H1 (cell line): ENCODE results near the gene SCN8A. TPM values are rescaled to one million over a fixed set of nuclear protein-coding genes. Genes with fewer than 3 reads are reported as not detected.

Experiments
- CTCF ChIA-PET: fragments of 300-600 bp; sonication (Branson Sonifier 250); formaldehyde crosslinking; loops from one replicate; lab custom pipeline; 2021; ENCODE audit not compliant: partially characterized antibody; lab: Charles Lee
- POLR2A ChIA-PET: fragments of 300-600 bp; sonication (Branson Sonifier 250); formaldehyde crosslinking; loops from one replicate; lab custom pipeline; 2021; ENCODE audit warnings: inconsistent platforms; ENCODE audit not compliant: partially characterized antibody; lab: Charles Lee
- DNase-seq, 2 experiments: peaks; one replicate each; pipeline versions ENCODE4 v3.0.0 to v3.0.0-alpha.2; 2010 to 2022; ENCODE audit warnings: low spot score in 2 of 2, low read depth in 1 of 2, mixed read lengths in 1 of 2
- FAIRE-seq: peaks from 2 replicates; lab custom pipeline; 2011; peaks lifted over from hg19 to GRCh38; lab: Jason Lieb, UNC
- H2AFZ ChIP-seq: 2 replicates; pipeline ENCODE4 v1.8.1; 2012; ENCODE audit warnings: low read length, inconsistent platforms
- H2AK5ac ChIP-seq: 2 replicates; pipeline ENCODE4 v1.6.1; 2013; ENCODE audit warnings: low read depth, low read length
- H2BK120ac ChIP-seq: replicated peaks from 2 replicates; pipeline ENCODE3; 2013; ENCODE audit warnings: low read depth, low read length, inconsistent platforms
- H2BK12ac ChIP-seq: 2 replicates; pipeline ENCODE4 v1.6.1; 2013; ENCODE audit warnings: low read depth, low read length
- H2BK15ac ChIP-seq: 2 replicates; pipeline ENCODE4 v1.6.1; 2013; ENCODE audit warnings: low read length
- H2BK20ac ChIP-seq: 2 replicates; pipeline ENCODE4 v1.6.1; 2013; ENCODE audit warnings: low read length
- H2BK5ac ChIP-seq: 2 replicates; pipeline ENCODE4 v1.6.1; 2013; ENCODE audit warnings: low read depth, low read length
- H3K14ac ChIP-seq: 2 replicates; pipeline ENCODE4 v1.6.1; 2013; ENCODE audit warnings: inconsistent platforms; ENCODE audit not compliant: insufficient read length
- H3K18ac ChIP-seq: 2 replicates; pipeline ENCODE4 v1.6.1; 2013; ENCODE audit warnings: low read length; ENCODE audit errors: extremely low read depth
- H3K23ac ChIP-seq: 2 replicates; pipeline ENCODE4 v1.6.1; 2013; ENCODE audit warnings: inconsistent platforms; ENCODE audit not compliant: insufficient read length
- H3K23me2 ChIP-seq: 2 replicates; pipeline ENCODE4 v1.6.1; 2013; ENCODE audit warnings: low read depth, low read length
- H3K27ac ChIP-seq: 2 replicates; pipeline ENCODE4 v1.6.1; 2011; ENCODE audit warnings: low read depth, low read length, inconsistent platforms
- H3K27me3 ChIP-seq, 4 experiments: replicated peaks in 1 of 4; 1 replicate in 1 of 4; 2 replicates in 3 of 4; pipeline versions ENCODE4 v1.6.1 to v1.8.1; 2011 to 2013; ENCODE audit warnings: low read length in 3 of 4, mild to moderate bottlenecking in 3 of 4, inconsistent platforms in 2 of 4, mixed read lengths in 2 of 4, moderate library complexity in 1 of 4; ENCODE audit not compliant: control insufficient read depth in 3 of 4, insufficient read depth in 3 of 4; ENCODE audit errors: extremely low read depth in 1 of 4
- H3K36me3 ChIP-seq, 4 experiments: 2 replicates each; pipeline versions ENCODE4 v1.6.1 to v1.8.1; 2011 to 2013; ENCODE audit warnings: mild to moderate bottlenecking in 4 of 4, low read length in 3 of 4, moderate library complexity in 2 of 4, control low read depth in 1 of 4, inconsistent platforms in 1 of 4; ENCODE audit not compliant: insufficient read depth in 4 of 4, control insufficient read depth in 2 of 4
- H3K4ac ChIP-seq: replicated peaks from 2 replicates; pipeline ENCODE3; 2013; ENCODE audit warnings: low read length, low read depth, mixed read lengths, inconsistent platforms; ENCODE audit not compliant: insufficient read length
- H3K4me1 ChIP-seq, 4 experiments: replicated peaks in 1 of 4; 1 replicate in 1 of 4; 2 replicates in 3 of 4; pipeline versions ENCODE4 v1.6.1 to v1.8.1; 2011 to 2013; ENCODE audit warnings: low read length in 3 of 4, inconsistent platforms in 2 of 4, mixed read lengths in 1 of 4; ENCODE audit not compliant: insufficient read depth in 4 of 4, control insufficient read depth in 3 of 4
- H3K4me2 ChIP-seq, 2 experiments: 2 replicates each; pipeline versions ENCODE4 v1.6.1 to v1.8.1; 2011 to 2013; ENCODE audit warnings: low read depth in 2 of 2, low read length in 2 of 2, control low read depth in 1 of 2, inconsistent platforms in 1 of 2, mild to moderate bottlenecking in 1 of 2; ENCODE audit not compliant: insufficient read depth in 1 of 2
- H3K4me3 ChIP-seq, 4 experiments: fragments of 200-600, 300-600 bp in 1 of 4; sonication (generic), shearing (Covaris generic), sonication (Bioruptor Twin) in 1 of 4; 2 replicates each; pipeline versions ENCODE4 v1.5.1 to v1.8.1; 2011 to 2016; ENCODE audit warnings: low read length in 4 of 4, low read depth in 3 of 4, control low read depth in 2 of 4, inconsistent platforms in 2 of 4, mild to moderate bottlenecking in 2 of 4, mixed read lengths in 1 of 4, moderate library complexity in 1 of 4; ENCODE audit not compliant: insufficient read depth in 2 of 4; ENCODE audit errors: extremely low read depth in 1 of 4
- H3K56ac ChIP-seq: replicated peaks from 2 replicates; pipeline ENCODE3; 2013; ENCODE audit warnings: low read depth, mild to moderate bottlenecking, mixed read lengths, low read length, inconsistent platforms; ENCODE audit not compliant: insufficient read length
- H3K79me1 ChIP-seq: 2 replicates; pipeline ENCODE4 v1.6.1; 2013; ENCODE audit warnings: low read depth, low read length, control low read depth
- H3K79me2 ChIP-seq, 2 experiments: 2 replicates each; pipeline versions ENCODE4 v1.6.1 to v1.8.1; 2012 to 2013; ENCODE audit warnings: low read length in 2 of 2, mild to moderate bottlenecking in 2 of 2, inconsistent platforms in 1 of 2; ENCODE audit not compliant: insufficient read depth in 2 of 2, control insufficient read depth in 1 of 2
- H3K9ac ChIP-seq, 4 experiments: replicated peaks in 1 of 4; 1 replicate in 1 of 4; 2 replicates in 3 of 4; pipeline versions ENCODE4 v1.6.1 to v1.8.1; 2011 to 2013; ENCODE audit warnings: low read depth in 3 of 4, low read length in 3 of 4, control low read depth in 2 of 4, mild to moderate bottlenecking in 2 of 4, moderate library complexity in 2 of 4, inconsistent platforms in 1 of 4; ENCODE audit errors: extremely low read depth in 1 of 4
- H3K9me3 ChIP-seq, 2 experiments: 2 replicates each; pipeline versions ENCODE4 v1.6.1 to v1.8.1; 2012 to 2013; ENCODE audit warnings: mild to moderate bottlenecking in 2 of 2, moderate library complexity in 2 of 2, control low read depth in 1 of 2, inconsistent platforms in 1 of 2, low read depth in 1 of 2, low read length in 1 of 2, mixed read lengths in 1 of 2; ENCODE audit not compliant: insufficient read depth in 2 of 2
- H4K20me1 ChIP-seq, 2 experiments: replicated peaks in 1 of 2; 2 replicates each; pipeline versions ENCODE3 to v1.8.1; 2011 to 2013; ENCODE audit warnings: inconsistent platforms in 2 of 2, low read length in 2 of 2, mild to moderate bottlenecking in 1 of 2; ENCODE audit not compliant: insufficient read depth in 2 of 2, control insufficient read depth in 1 of 2
- H4K5ac ChIP-seq: 2 replicates; pipeline ENCODE4 v1.6.1; 2013; ENCODE audit warnings: low read length, low read depth, mixed read lengths, inconsistent platforms; ENCODE audit not compliant: insufficient read length
- H4K8ac ChIP-seq: 2 replicates; pipeline ENCODE4 v1.8.0; 2013; ENCODE audit warnings: mild to moderate bottlenecking, moderate library complexity, low read length, inconsistent platforms; ENCODE audit not compliant: insufficient read depth; ENCODE audit errors: extremely low read depth
- H4K91ac ChIP-seq: replicated peaks from 2 replicates; pipeline ENCODE3; 2013; ENCODE audit warnings: low read length, mixed read lengths, inconsistent platforms; ENCODE audit not compliant: insufficient read length
- CHD2 ChIP-seq: IDR thresholded peaks from 2 replicates; pipeline ENCODE4 v1.6.1; 2012; ENCODE audit warnings: low read length, improper control_type of control experiment
- E2F6 ChIP-seq: IDR thresholded peaks from 2 replicates; pipeline ENCODE4 v1.6.1; 2012; ENCODE audit warnings: inconsistent platforms
- GABPA ChIP-seq: IDR thresholded peaks from 2 replicates; pipeline ENCODE4 v1.6.1; 2011; ENCODE audit warnings: mild to moderate bottlenecking, low read length, moderate library complexity, borderline replicate concordance; ENCODE audit not compliant: insufficient read depth
- GTF2F1 ChIP-seq: IDR thresholded peaks from 2 replicates; pipeline ENCODE4 v1.6.1; 2012; ENCODE audit warnings: low read depth, low read length, improper control_type of control experiment, borderline replicate concordance
- JUN ChIP-seq: IDR thresholded peaks from 2 replicates; pipeline ENCODE4 v1.6.1; 2011; ENCODE audit warnings: low read depth, mild to moderate bottlenecking, improper control_type of control experiment, low read length
- KDM5A ChIP-seq: fragments of 200-600 bp; IDR thresholded peaks from 2 replicates; pipeline ENCODE4 v1.7.1; 2012; ENCODE audit warnings: mild to moderate bottlenecking, low read length, inconsistent platforms, mixed read lengths
- NANOG ChIP-seq: IDR thresholded peaks from 2 replicates; pipeline ENCODE4 v1.6.1; 2011; ENCODE audit warnings: low read length, low read depth, mild to moderate bottlenecking, inconsistent platforms; ENCODE audit not compliant: insufficient read depth, poor library complexity, severe bottlenecking
- PHF8 ChIP-seq: fragments of 200-600 bp; sonication (generic); conservative IDR thresholded peaks from 2 replicates; pipeline ENCODE4 v1.7.1; 2012; ENCODE audit warnings: low read depth, mild to moderate bottlenecking, inconsistent platforms, low read length, moderate library complexity
- POLR2A ChIP-seq, 2 experiments: IDR thresholded peaks; 1 replicate in 1 of 2; 2 replicates in 1 of 2; pipeline ENCODE4 v1.6.1; 2011; ENCODE audit warnings: low read depth in 2 of 2, low read length in 2 of 2, mild to moderate bottlenecking in 2 of 2; ENCODE audit errors: control extremely low read depth in 1 of 2
- RAD21 ChIP-seq, 2 experiments: IDR thresholded peaks in 1 of 2; conservative IDR thresholded peaks in 1 of 2; 2 replicates each; pipeline ENCODE4 v1.6.1; 2011; ENCODE audit warnings: low read depth in 2 of 2, low read length in 2 of 2, improper control_type of control experiment in 1 of 2, inconsistent platforms in 1 of 2, mild to moderate bottlenecking in 1 of 2, moderate library complexity in 1 of 2
- RXRA ChIP-seq: IDR thresholded peaks from 2 replicates; pipeline ENCODE4 v1.6.1; 2011; ENCODE audit warnings: low read depth, mild to moderate bottlenecking, low read length, moderate library complexity; ENCODE audit not compliant: insufficient read depth
- SP4 ChIP-seq: IDR thresholded peaks from 2 replicates; pipeline ENCODE4 v1.6.1; 2012; ENCODE audit warnings: low read length, inconsistent platforms
- TAF7 ChIP-seq: optimal IDR thresholded peaks from 2 replicates; pipeline ENCODE3; 2011; ENCODE audit warnings: low read depth, mild to moderate bottlenecking, inconsistent platforms, low read length, moderate library complexity, borderline replicate concordance
- ZNF274 ChIP-seq: IDR thresholded peaks from 2 replicates; pipeline ENCODE4 v1.7.0; 2012; ENCODE audit warnings: low read length, borderline replicate concordance; ENCODE audit errors: extremely low read depth
- WGBS, 2 experiments: shearing (Covaris generic) in 1 of 2; methylation state at CpG; one replicate each; pipeline versions ENCODE4 v1.1.6 to v1.1.7; 2013 to 2015; ENCODE audit warnings: low lambda C conversion rate in 2 of 2, mixed read lengths in 2 of 2, inconsistent platforms in 1 of 2, low coverage in 1 of 2, missing lambda C conversion rate in 1 of 2; ENCODE audit not compliant: insufficient replicate concordance in 2 of 2, insufficient coverage in 1 of 2, insufficient read length in 1 of 2; ENCODE audit errors: extremely low coverage in 1 of 2, missing lambda C conversion rate in 1 of 2; 5-methylcytosine and 5-hydroxymethylcytosine counted together
- polyA plus RNA-seq, 7 experiments: library from polyadenylated mRNA; depleted of rRNA in 3 of 7; stranded (reverse) in 5 of 7; unstranded in 2 of 7; fragments of >200 nt in 5 of 7; fragments of 200-250 nt in 2 of 7; gene quantifications; 1 replicate in 5 of 7; 2 replicates in 1 of 7; 4 replicates in 1 of 7; pipeline versions ENCODE4 v1.2.1 to v1.2.3, GENCODE V29; 2011 to 2013; ENCODE audit warnings: missing spikeins in 2 of 7, mixed read lengths in 2 of 7
- total RNA-seq: library from RNA; stranded (reverse); fragmentation: NEBNext Ultra II Directional; extraction: Animal tissue kit (Norgen Biotek cat#: 25700); gene quantifications from 2 replicates; pipeline ENCODE4 v1.2.1, GENCODE V29; 2021

The SCN8A gene
- total and polyA plus RNA-seq, 2 of the 8 experiments (the other 6 are each of a cell fraction or from before 2014, with no cell fraction given): 6.3 to 10.7 TPM

- Histone ChIP-seq H3K9me3 (no peaks in the 10 kb centered on the region), H3K79me1 (no peaks in the 10 kb centered on the region), H3K36me3 (no peaks in the 10 kb centered on the region; a peak in 1 of 8 replicates), H3K14ac (no peak overlapping the region), H2BK5ac (no peak overlapping the region), H3K27me3 (no peaks in the 10 kb centered on the region), H2BK120ac (no peak overlapping the region), H4K91ac (no peak overlapping the region), H3K23me2 (no peaks in the 10 kb centered on the region), H3K56ac (no peak overlapping the region), H3K27ac (no peak overlapping the region), H2BK12ac (no peak overlapping the region), H3K9ac (no peak overlapping the region), H3K4me1 (no peaks in the 10 kb centered on the region), H4K20me1 (no peaks in the 10 kb centered on the region), H3K23ac (no peak overlapping the region), H3K4me2 (no peak overlapping the region), H3K4ac (no peak overlapping the region), H3K18ac (no peak overlapping the region), H2BK15ac (no peak overlapping the region), H2AK5ac (no peak overlapping the region), H4K5ac (no peak overlapping the region), H4K8ac (no peak overlapping the region), H3K4me3 (no peak overlapping the region), H2AFZ (no peak overlapping the region), H2BK20ac (no peak overlapping the region), H3K79me2 (no peaks in the 10 kb centered on the region)
- DNase-seq (no peak), FAIRE-seq (no peak)
- ChIA-PET POLR2A (no interaction called here), CTCF (no interaction called here)
- 83% methylated on average over 3 of the region's 3 CpGs; no CpG with 5 or more reads in 1 of the 2 experiments for WGBS, 2 experiments
- TF ChIP-seq RXRA (no peak), SP4 (no peak), TAF7 (no peak), PHF8 (no peak), POLR2A (IDR thresholded peaks at IDR 0.05; ENCODE audit: control extremely low read depth in 1 of 2, low read depth in 2 of 2, low read length in 2 of 2) (no peak), GTF2F1 (no peak), NANOG (no peak), KDM5A (no peak), CHD2 (no peak), RAD21 (IDR thresholded peaks at IDR 0.05 in 1 of 2, conservative IDR thresholded peaks at IDR 0.05 in 1 of 2; ENCODE audit: low read depth in 2 of 2, low read length in 2 of 2) (no peak), E2F6 (no peak), ZNF274 (no peak), GABPA (no peak), JUN (no peak)
Observed at GRCh38 chr12:51784688-51785087, 193.7 kb downstream of the SCN8A start.
